GM21529 (cell line): ENCODE results near the gene ATP10A.

ENCODE experiments used
- ATAC-seq: cut with Tn5 transposase; IDR thresholded peaks from one replicate; pipeline ENCODE4 v1.9.1; 2021; ENCODE audit not compliant: unreplicated experiment

ATP10A gene

GRCh38 chr15:25742776-25743547 is 120.2 kb downstream of the ATP10A start:
- ATAC-seq = no peak

GRCh38 chr15:25742041-25742730 is 120.9 kb downstream of the ATP10A start:
- ATAC-seq = no peak

GRCh38 chr15:25741256-25741580 is 121.9 kb downstream of the ATP10A start:
- ATAC-seq = no peak

GRCh38 chr15:25740383-25741255 is 122.5 kb downstream of the ATP10A start:
- ATAC-seq = no peak

GRCh38 chr15:25739687-25740121 is 123.4 kb downstream of the ATP10A start:
- peak; percentile 57 for ATAC-seq

- ATAC-seq = no peak
Observed at GRCh38 chr15:25738171-25738965, 124.8 kb downstream of the ATP10A start.

GRCh38 chr15:25737218-25737643 is 125.9 kb downstream of the ATP10A start:
- no peak for ATAC-seq

GRCh38 chr15:25736461-25736860 is 126.7 kb downstream of the ATP10A start:
- ATAC-seq = no peak

- ATAC-seq = no peak
Observed at GRCh38 chr15:25735550-25736384, 127.4 kb downstream of the ATP10A start.

- no peak for ATAC-seq
Observed at GRCh38 chr15:25734680-25735355, 128.3 kb downstream of the ATP10A start.

- no peak for ATAC-seq
Observed at GRCh38 chr15:25733856-25734679, 129.1 kb downstream of the ATP10A start.

- ATAC-seq = no peak
Observed at GRCh38 chr15:25733036-25733855, 129.9 kb downstream of the ATP10A start.

GRCh38 chr15:25732191-25732590 is 130.9 kb downstream of the ATP10A start:
- ATAC-seq = no peak

- ATAC-seq = no peak
Observed at GRCh38 chr15:25731411-25731810, 131.7 kb downstream of the ATP10A start.

GRCh38 chr15:25730918-25731317 is 132.2 kb downstream of the ATP10A start:
- no peak for ATAC-seq

- no peak for ATAC-seq
Observed at GRCh38 chr15:25728816-25729215, 134.3 kb downstream of the ATP10A start.

- ATAC-seq = no peak
Observed at GRCh38 chr15:25727867-25728600, 135.1 kb downstream of the ATP10A start.
